Vagina (tissue), 2 donors: ENCODE measurements around the gene SLC39A10. TPM values are rescaled to one million over a fixed set of nuclear protein-coding genes. Genes with fewer than 3 reads are reported as not detected.

ENCODE experiments used
- DNase-seq, 2 donors: peaks; one replicate each; pipeline ENCODE4 v3.0.0-alpha.2; 2017; ENCODE audit errors: extremely low spot score in 2 of 2
- H3K27ac ChIP-seq: fragments of 200-600 bp; sonication (generic); one replicate; pipeline ENCODE4 v1.5.1; 2019
- H3K27me3 ChIP-seq: fragments of 200-600 bp; sonication (generic); one replicate; pipeline ENCODE4 v1.5.1; 2019
- H3K36me3 ChIP-seq, 2 donors: fragments of 200-600 bp; sonication (generic); one replicate each; pipeline ENCODE4 v1.5.1; 2017 to 2019
- H3K4me1 ChIP-seq: fragments of 200-600 bp; sonication (generic); one replicate; pipeline ENCODE4 v1.5.1; 2019
- H3K4me3 ChIP-seq, 2 donors: fragments of 200-600 bp; sonication (generic); 1 replicate in 1 of 2; 2 replicates in 1 of 2; pipeline ENCODE4 v1.5.1; 2016 to 2019
- H3K9me3 ChIP-seq: fragments of 200-600 bp; sonication (generic); one replicate; pipeline ENCODE4 v1.5.1; 2019
- CTCF ChIP-seq, 3 experiments: fragments of 450-650 bp in 2 of 3; fragments of 200-600 bp in 1 of 3; sonication (generic) in 1 of 3; IDR thresholded peaks; one replicate each; pipeline ENCODE4 v1.5.1; 2017 to 2019; ENCODE audit warnings: antibody characterized with exemption in 3 of 3, mild to moderate bottlenecking in 2 of 3, moderate library complexity in 2 of 3
- POLR2A ChIP-seq, 2 donors: fragments of 450-650 bp; IDR thresholded peaks; one replicate each; pipeline ENCODE4 v1.6.1; 2017; ENCODE audit warnings: antibody characterized with exemption in 2 of 2, mild to moderate bottlenecking in 2 of 2, moderate library complexity in 2 of 2
- POLR2AphosphoS5 ChIP-seq, 2 donors: sonication (generic); formaldehyde crosslinking; IDR thresholded peaks; one replicate each; pipeline ENCODE4 v1.9.0; 2017; ENCODE audit warnings: antibody characterized with exemption in 2 of 2, mild to moderate bottlenecking in 2 of 2, low read depth in 1 of 2; ENCODE audit not compliant: insufficient read depth in 1 of 2
- intact Hi-C: fragments of 100-400 bp; cut with DNase I; formaldehyde crosslinking; loops from one replicate; pipeline ENCODE4 v1.15.1; 2023
- total RNA-seq: library from RNA; depleted of rRNA; stranded (reverse); fragments of >200 nt; gene quantifications from one replicate; pipeline ENCODE4 v1.2.3, GENCODE V29; 2016

The SLC39A10 gene
- total RNA-seq, 1 donor from 2014 or later, result 10.6 TPM

GRCh38 chr2:195716466-195716865 lies 59.4 kb downstream of the SLC39A10 start:
- DNase-seq, result no peak
- no peak for TF ChIP-seq POLR2AphosphoS5 (IDR thresholded peaks at IDR 0.05; ENCODE audit: insufficient read depth in 1 of 2, low read depth in 1 of 2)
- TF ChIP-seq CTCF (IDR thresholded peaks at IDR 0.05), result no peak
- TF ChIP-seq POLR2A (IDR thresholded peaks at IDR 0.05), result no peak
- no peak overlapping the region for H3K4me3 ChIP-seq
- no peaks in the 10 kb centered on the region for H3K4me1 ChIP-seq
- intact Hi-C loops, result no loop called here
- H3K36me3 ChIP-seq, result peaks cover 0 to 36% of the 10 kb centered on the region in 2 donors
- H3K27ac ChIP-seq, result no peak overlapping the region
- no peaks in the 10 kb centered on the region for H3K9me3 ChIP-seq
- H3K27me3 ChIP-seq, result no peaks in the 10 kb centered on the region

- Histone ChIP-seq H3K9me3 (no peaks in the 10 kb centered on the region), H3K36me3 (peaks cover 0 to 17% of the 10 kb centered on the region in 2 donors), H3K4me3 (no peak overlapping the region)
Observed at GRCh38 chr2:195721042-195721441, 64.0 kb downstream of the SLC39A10 start.

GRCh38 chr2:195722075-195722474 lies 65.0 kb downstream of the SLC39A10 start:
- Histone ChIP-seq H3K27me3 (no peaks in the 10 kb centered on the region), H3K9me3 (no peaks in the 10 kb centered on the region), H3K27ac (no peak overlapping the region), H3K36me3 (peaks cover 0 to 13% of the 10 kb centered on the region in 2 donors), H3K4me3 (no peak overlapping the region), H3K4me1 (no peaks in the 10 kb centered on the region)
- DNase-seq, result no peak
- TF ChIP-seq POLR2A (IDR thresholded peaks at IDR 0.05), result no peak
- intact Hi-C loops, result no loop called here

More at GRCh38 chr2:195721042-195721441, 64.0 kb downstream of the SLC39A10 start:
- no peaks in the 10 kb centered on the region for H3K4me1 ChIP-seq
- no peak for DNase-seq
- H3K27ac ChIP-seq, result no peak overlapping the region
- no peaks in the 10 kb centered on the region for H3K27me3 ChIP-seq
- intact Hi-C loops, result no loop called here
- TF ChIP-seq POLR2AphosphoS5 (IDR thresholded peaks at IDR 0.05; ENCODE audit: insufficient read depth in 1 of 2, low read depth in 1 of 2), result no peak
- TF ChIP-seq CTCF (IDR thresholded peaks at IDR 0.05), result no peak
- no peak for TF ChIP-seq POLR2A (IDR thresholded peaks at IDR 0.05)

- Histone ChIP-seq H3K27ac (no peak overlapping the region), H3K4me1 (no peaks in the 10 kb centered on the region), H3K4me3 (no peak overlapping the region), H3K36me3 (peaks cover 0 to 24% of the 10 kb centered on the region in 2 donors), H3K9me3 (no peaks in the 10 kb centered on the region), H3K27me3 (no peaks in the 10 kb centered on the region)
- no peak for DNase-seq
- TF ChIP-seq CTCF (IDR thresholded peaks at IDR 0.05) (no peak), POLR2A (IDR thresholded peaks at IDR 0.05) (no peak)
- intact Hi-C loops, result no loop called here
Observed at GRCh38 chr2:195727106-195727505, 70.1 kb downstream of the SLC39A10 start.

GRCh38 chr2:195730912-195731311 lies 73.9 kb downstream of the SLC39A10 start:
- Histone ChIP-seq H3K4me1 (no peaks in the 10 kb centered on the region), H3K27me3 (no peaks in the 10 kb centered on the region), H3K27ac (no peak overlapping the region), H3K36me3 (peaks cover 0 to 24% of the 10 kb centered on the region in 2 donors), H3K9me3 (no peaks in the 10 kb centered on the region), H3K4me3 (no peak overlapping the region)
- TF ChIP-seq CTCF (IDR thresholded peaks at IDR 0.05) (no peak), POLR2AphosphoS5 (IDR thresholded peaks at IDR 0.05; ENCODE audit: insufficient read depth in 1 of 2, low read depth in 1 of 2) (no peak), POLR2A (IDR thresholded peaks at IDR 0.05) (no peak)
- no peak for DNase-seq
- intact Hi-C loops, result no loop called here

- Histone ChIP-seq H3K27me3 (no peaks in the 10 kb centered on the region), H3K36me3 (peaks cover 0 to 24% of the 10 kb centered on the region in 2 donors), H3K4me3 (no peak overlapping the region), H3K4me1 (no peaks in the 10 kb centered on the region), H3K27ac (no peak overlapping the region), H3K9me3 (no peaks in the 10 kb centered on the region)
- intact Hi-C loops, result no loop called here
- no peak for TF ChIP-seq POLR2AphosphoS5 (IDR thresholded peaks at IDR 0.05; ENCODE audit: insufficient read depth in 1 of 2, low read depth in 1 of 2)
- TF ChIP-seq POLR2A (IDR thresholded peaks at IDR 0.05), result no peak
- TF ChIP-seq CTCF (IDR thresholded peaks at IDR 0.05), result no peak
- DNase-seq, result no peak
Observed at GRCh38 chr2:195732574-195732973, 75.5 kb downstream of the SLC39A10 start.
